Measurements from ENCODE around the gene ZNF880. TPM values are rescaled to one million over a fixed set of nuclear protein-coding genes. Genes with fewer than 3 reads are reported as not detected.

Gene ZNF880
- 25.7 and 29.6 TPM in 2 replicates for total RNA-seq (ENCODE audit: low replicate concordance)
- long read RNA-seq, transcript ZNF880-202 (4 exons, 2,230 nt) = major isoform, 15 of 31 reads
- long read RNA-seq, partial matches to known transcripts = 1 of 31 reads
- long read RNA-seq, other reads (novel, unspliced or antisense) = 7 of 31 reads

DNA sequence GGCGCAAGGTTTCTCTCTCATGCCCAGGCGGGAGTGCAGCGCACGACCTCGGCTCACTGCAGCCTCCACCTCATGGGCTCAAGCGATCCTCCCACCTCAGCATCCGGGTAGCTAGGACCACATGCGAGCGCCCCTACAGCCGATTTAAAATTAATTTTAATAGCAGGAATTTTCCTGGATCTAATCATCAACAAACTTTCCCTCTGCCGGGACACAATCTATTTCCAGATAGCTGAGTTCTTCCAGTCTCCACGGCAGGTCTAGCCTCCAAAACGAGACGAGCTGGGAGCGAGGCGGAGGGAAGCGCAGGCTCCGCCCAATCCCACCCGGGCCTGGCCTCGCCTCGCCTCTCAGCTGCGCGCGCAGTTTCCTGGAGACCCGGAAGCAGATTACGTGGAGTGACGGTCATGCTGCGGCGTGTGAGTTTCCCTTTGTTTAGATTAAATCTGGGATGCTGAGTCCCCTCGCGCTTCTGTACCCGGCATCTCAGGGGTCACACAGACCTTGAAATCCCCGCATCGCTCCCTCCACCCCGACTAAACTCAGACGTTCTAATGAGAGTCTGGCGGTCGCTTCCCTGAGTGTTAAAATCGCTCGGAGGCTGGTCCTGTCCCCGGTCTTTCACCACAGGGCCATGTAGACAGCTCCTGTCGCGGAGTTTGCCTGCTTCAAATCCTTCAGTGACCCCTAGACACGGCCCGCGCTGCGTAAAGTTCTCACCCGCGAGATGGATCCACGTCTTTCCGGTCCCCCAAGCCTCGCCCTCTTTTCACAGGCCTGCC lies at the start of gene ZNF880:
Gene ZNF880, plus strand, starts transcription at position 365 of the 782 bp plus-strand sequence. Its CDS starts 43 bp downstream, at position 408.
- Mint-ChIP-seq H3K4me1 (ENCODE audit: unreplicated experiment) (no peaks in the 10 kb centered on the region), H3K36me3 (peaks cover 55% of the 10 kb centered on the region), H3K27ac (peak within 1 kb of the TSS; percentile 90), H3K9me3 (peaks cover 12% of the 10 kb centered on the region), H3K27me3 (no peaks in the 10 kb centered on the region), H3K4me3 (peak within 1 kb of the TSS; percentile 68)
- TF ChIP-seq, protein P1, sequence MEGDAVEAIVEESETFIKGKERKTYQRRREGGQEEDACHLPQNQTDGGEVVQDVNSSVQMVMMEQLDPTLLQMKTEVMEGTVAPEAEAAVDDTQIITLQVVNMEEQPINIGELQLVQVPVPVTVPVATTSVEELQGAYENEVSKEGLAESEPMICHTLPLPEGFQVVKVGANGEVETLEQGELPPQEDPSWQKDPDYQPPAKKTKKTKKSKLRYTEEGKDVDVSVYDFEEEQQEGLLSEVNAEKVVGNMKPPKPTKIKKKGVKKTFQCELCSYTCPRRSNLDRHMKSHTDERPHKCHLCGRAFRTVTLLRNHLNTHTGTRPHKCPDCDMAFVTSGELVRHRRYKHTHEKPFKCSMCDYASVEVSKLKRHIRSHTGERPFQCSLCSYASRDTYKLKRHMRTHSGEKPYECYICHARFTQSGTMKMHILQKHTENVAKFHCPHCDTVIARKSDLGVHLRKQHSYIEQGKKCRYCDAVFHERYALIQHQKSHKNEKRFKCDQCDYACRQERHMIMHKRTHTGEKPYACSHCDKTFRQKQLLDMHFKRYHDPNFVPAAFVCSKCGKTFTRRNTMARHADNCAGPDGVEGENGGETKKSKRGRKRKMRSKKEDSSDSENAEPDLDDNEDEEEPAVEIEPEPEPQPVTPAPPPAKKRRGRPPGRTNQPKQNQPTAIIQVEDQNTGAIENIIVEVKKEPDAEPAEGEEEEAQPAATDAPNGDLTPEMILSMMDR (conservative IDR thresholded peaks at IDR 0.05) = no peak
- no peak for DNase-seq (ENCODE audit: extremely low spot score, unreplicated experiment)

DNA sequence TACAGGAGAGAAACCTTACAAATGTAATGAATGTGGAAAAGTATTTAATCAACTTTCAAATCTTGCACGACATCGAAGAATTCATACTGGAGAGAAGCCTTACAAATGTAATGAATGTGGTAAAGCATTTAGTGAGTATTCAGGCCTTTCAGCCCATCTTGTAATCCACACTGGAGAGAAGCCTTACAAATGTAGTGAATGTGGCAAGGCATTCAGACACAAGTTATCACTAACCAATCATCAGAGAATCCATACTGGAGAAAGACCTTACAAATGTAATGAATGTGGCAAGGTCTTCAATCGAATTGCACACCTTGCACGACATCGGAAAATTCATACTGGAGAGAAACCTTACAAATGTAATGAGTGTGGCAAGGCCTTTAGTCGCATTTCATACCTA lies 47.3 kb upstream of the ZNF880 start:
- Mint-ChIP-seq H3K27ac (no peak overlapping the region), H3K27me3 (no peaks in the 10 kb centered on the region), H3K4me1 (ENCODE audit: unreplicated experiment) (no peaks in the 10 kb centered on the region), H3K4me3 (no peak overlapping the region), H3K9me3 (peaks cover 42% of the 10 kb centered on the region), H3K36me3 (peaks cover 79% of the 10 kb centered on the region)
- TF ChIP-seq, protein P1 (conservative IDR thresholded peaks at IDR 0.05) = no peak
- no peak for DNase-seq (ENCODE audit: extremely low spot score, unreplicated experiment)

DNA sequence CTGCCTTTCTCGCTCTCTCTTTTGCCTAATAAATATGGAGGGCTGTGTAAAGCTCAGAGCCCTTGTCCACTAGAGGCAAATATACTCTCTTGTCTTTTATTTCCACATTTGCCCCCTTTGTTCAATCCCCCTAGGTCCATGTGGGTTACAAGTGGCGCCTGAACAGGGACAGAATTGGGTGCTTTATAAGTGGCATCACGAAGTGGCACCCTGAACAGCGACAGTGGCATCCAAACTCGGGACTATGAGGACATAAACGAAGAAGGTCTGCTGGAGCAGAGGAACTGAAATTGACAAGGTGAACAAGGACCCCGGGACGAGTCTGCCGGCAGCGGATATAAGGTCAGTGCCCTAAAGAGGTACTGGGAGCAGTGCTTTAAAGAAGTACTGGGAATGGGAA lies 38.0 kb upstream of the ZNF880 start:
- Mint-ChIP-seq H3K27me3 (no peaks in the 10 kb centered on the region), H3K9me3 (peaks cover 4% of the 10 kb centered on the region), H3K27ac (no peak overlapping the region), H3K36me3 (peaks cover 13% of the 10 kb centered on the region), H3K4me1 (ENCODE audit: unreplicated experiment) (peaks cover 4% of the 10 kb centered on the region), H3K4me3 (no peak overlapping the region)
- no peak for DNase-seq (ENCODE audit: extremely low spot score, unreplicated experiment)
- TF ChIP-seq, protein P1 (conservative IDR thresholded peaks at IDR 0.05) = no peak

DNA sequence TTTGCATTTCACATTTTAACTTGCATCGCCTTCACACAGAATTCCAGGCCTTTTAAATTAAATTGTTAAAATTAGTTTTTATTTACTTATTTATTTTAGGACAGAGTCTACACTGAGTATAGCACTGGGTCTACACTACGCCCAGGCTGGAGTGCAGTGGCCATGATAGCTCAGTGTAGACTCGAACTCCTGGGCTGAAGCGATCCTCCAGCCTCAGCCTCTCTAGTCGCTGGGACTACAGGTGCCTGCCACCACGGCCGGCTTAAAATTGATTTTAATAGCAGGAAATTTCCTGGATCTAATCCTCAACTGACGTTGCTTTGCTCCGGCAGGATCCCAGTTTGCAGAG lies 34.0 kb upstream of the ZNF880 start:
- Mint-ChIP-seq H3K4me3 (peak overlapping the region; percentile 97), H3K9me3 (no peaks in the 10 kb centered on the region), H3K36me3 (peaks cover 29% of the 10 kb centered on the region), H3K27ac (peak overlapping the region; percentile 93), H3K27me3 (no peaks in the 10 kb centered on the region), H3K4me1 (ENCODE audit: unreplicated experiment) (peaks cover 13% of the 10 kb centered on the region)
- no peak for DNase-seq (ENCODE audit: extremely low spot score, unreplicated experiment)
- TF ChIP-seq, protein P1 (conservative IDR thresholded peaks at IDR 0.05) = no peak

GRCh38 chr19:52336117-52336790 lies 33.5 kb upstream of the ZNF880 start, which contains the start of gene ZNF610:
ZNF610 (plus strand) TSS chr19:52336243; CDS start chr19:52349173, 12,930 bp downstream.
- Mint-ChIP-seq H3K4me3 (peak within 1 kb of the TSS; percentile 97), H3K9me3 (no peaks in the 10 kb centered on the region), H3K4me1 (ENCODE audit: unreplicated experiment) (peaks cover 13% of the 10 kb centered on the region), H3K36me3 (peaks cover 29% of the 10 kb centered on the region), H3K27me3 (no peaks in the 10 kb centered on the region), H3K27ac (peak within 1 kb of the TSS; percentile 93)
- DNase-seq (ENCODE audit: extremely low spot score, unreplicated experiment) = peak; percentile 93
- TF ChIP-seq, protein P1 (conservative IDR thresholded peaks at IDR 0.05) = no peak
